GM19397 (cell line): ENCODE measurements around the gene SLC26A6.

Source experiments
- ATAC-seq: cut with Tn5 transposase; IDR thresholded peaks from one replicate; pipeline ENCODE4 v1.9.1; 2021; ENCODE audit warnings: mild to moderate bottlenecking, moderate library complexity; ENCODE audit not compliant: unreplicated experiment

SLC26A6 gene

GRCh38 chr3:48581621-48582481 is 53.4 kb downstream of the SLC26A6 start:
- no peak for ATAC-seq

- no peak for ATAC-seq
These were observed 58.6 kb downstream of the SLC26A6 start for GRCh38 chr3:48576647-48577046.
